Nephron (organoid): ENCODE results near the gene LRIT2.

Experiments
- H3K27ac Mint-ChIP-seq, 3 experiments: 2 replicates each; pipeline ENCODE4 v1.8.0; 2020; ENCODE audit warnings: mixed read lengths in 3 of 3, mild to moderate bottlenecking in 2 of 3, moderate library complexity in 1 of 3
- H3K27me3 Mint-ChIP-seq: 2 replicates; pipeline ENCODE4 v1.8.0; 2021; ENCODE audit warnings: low read depth, mild to moderate bottlenecking, moderate library complexity, mixed read lengths
- H3K36me3 Mint-ChIP-seq: 2 replicates; pipeline ENCODE4 v1.8.0; 2020; ENCODE audit warnings: low read depth, mixed read lengths
- H3K4me1 Mint-ChIP-seq: 2 replicates; pipeline ENCODE4 v1.8.0; 2020; ENCODE audit warnings: mixed read lengths
- H3K4me3 Mint-ChIP-seq, 3 experiments: 2 replicates each; pipeline ENCODE4 v1.8.0; 2020; ENCODE audit warnings: mild to moderate bottlenecking in 3 of 3, mixed read lengths in 3 of 3, moderate library complexity in 2 of 3
- H3K9me3 Mint-ChIP-seq: 2 replicates; pipeline ENCODE4 v1.8.0; 2020; ENCODE audit warnings: mixed read lengths
- TF ChIP-seq, protein P1 (sequence below), 3 experiments: fragments of 200-600 bp; sonication (generic); IDR thresholded peaks; one replicate each; pipeline ENCODE4 v1.5.0; 2021; ENCODE audit warnings: antibody characterized with exemption in 3 of 3; ENCODE audit not compliant: unreplicated experiment in 3 of 3

The LRIT2 gene

DNA sequence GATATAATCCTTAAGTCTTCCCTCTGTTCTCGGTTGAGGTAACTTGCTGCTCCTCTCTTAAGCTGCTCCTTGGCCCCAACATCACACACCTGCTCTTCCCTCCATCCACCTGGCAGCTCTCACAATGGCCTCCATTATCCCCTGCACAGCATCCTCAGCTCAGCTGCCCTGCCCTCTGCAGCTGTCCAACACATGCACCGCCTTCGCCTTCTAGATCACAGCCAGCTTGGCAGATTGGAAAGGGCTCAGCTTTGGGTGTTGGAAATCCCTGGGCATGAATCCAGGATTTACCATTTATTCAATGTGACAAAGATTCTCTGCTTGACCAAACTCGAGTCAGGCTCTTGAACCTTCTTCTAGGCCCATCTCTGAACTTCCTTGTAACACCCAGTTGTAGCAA lies 40.1 kb upstream of the LRIT2 start:
- Mint-ChIP-seq H3K9me3 (no peaks in the 10 kb centered on the region), H3K4me1 (peaks cover 9% of the 10 kb centered on the region), H3K36me3 (no peaks in the 10 kb centered on the region), H3K27me3 (peaks cover 29% of the 10 kb centered on the region), H3K4me3 (no peak overlapping the region), H3K27ac (peak overlapping the region in 2 of 3 experiments; percentile 11 to 23)
- TF ChIP-seq, protein P1, sequence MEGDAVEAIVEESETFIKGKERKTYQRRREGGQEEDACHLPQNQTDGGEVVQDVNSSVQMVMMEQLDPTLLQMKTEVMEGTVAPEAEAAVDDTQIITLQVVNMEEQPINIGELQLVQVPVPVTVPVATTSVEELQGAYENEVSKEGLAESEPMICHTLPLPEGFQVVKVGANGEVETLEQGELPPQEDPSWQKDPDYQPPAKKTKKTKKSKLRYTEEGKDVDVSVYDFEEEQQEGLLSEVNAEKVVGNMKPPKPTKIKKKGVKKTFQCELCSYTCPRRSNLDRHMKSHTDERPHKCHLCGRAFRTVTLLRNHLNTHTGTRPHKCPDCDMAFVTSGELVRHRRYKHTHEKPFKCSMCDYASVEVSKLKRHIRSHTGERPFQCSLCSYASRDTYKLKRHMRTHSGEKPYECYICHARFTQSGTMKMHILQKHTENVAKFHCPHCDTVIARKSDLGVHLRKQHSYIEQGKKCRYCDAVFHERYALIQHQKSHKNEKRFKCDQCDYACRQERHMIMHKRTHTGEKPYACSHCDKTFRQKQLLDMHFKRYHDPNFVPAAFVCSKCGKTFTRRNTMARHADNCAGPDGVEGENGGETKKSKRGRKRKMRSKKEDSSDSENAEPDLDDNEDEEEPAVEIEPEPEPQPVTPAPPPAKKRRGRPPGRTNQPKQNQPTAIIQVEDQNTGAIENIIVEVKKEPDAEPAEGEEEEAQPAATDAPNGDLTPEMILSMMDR (IDR thresholded peaks at IDR 0.05; ENCODE audit: unreplicated experiment in 3 of 3) = no peak

DNA sequence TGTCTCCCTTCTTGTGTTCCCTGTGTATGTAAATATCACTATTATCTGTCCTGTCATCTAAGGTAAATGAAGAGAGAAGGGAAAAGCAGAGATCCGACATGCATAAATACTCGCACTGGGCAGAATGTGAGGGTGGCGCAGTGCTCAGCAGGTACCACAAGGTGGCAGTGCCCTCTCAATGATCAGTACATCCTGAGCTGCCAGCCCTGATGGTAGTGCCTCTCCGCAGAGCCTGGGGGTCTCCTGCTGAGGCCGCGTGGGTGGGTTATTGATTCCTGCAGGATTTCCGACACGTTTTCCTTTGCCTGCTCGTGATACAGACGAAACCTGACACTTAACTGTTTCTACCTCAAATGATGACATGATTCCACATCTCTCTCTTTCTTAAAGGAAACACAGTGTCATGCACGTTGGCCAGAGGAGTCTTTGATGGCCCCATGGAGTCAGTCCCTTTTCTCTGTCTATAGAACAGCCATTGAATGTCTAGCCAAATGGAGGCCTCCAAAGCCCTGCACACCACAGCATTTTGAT lies 39.3 kb upstream of the LRIT2 start:
- Mint-ChIP-seq H3K4me1 (peaks cover 9% of the 10 kb centered on the region), H3K27me3 (peaks cover 28% of the 10 kb centered on the region), H3K9me3 (no peaks in the 10 kb centered on the region)

DNA sequence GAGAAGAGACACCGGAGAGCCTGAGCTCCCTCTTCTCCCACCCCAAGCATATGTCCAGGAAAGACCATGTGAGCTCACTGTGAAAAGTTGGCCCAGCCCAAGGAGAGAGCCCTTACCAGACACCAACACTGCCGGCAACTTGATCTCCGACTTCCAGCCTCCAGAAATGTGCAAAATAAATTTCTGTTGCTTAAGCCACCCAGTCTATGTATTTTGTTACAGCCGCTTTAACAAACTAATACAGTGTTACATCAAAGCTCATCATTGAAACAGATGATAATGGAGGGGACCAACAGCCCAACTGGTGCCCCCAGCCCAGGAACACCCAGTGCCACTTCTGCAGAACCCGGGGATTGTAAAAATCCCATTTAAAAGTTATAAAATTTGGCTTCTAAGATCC lies 38.4 kb upstream of the LRIT2 start:
- Mint-ChIP-seq H3K4me3 (no peak overlapping the region), H3K9me3 (no peaks in the 10 kb centered on the region), H3K4me1 (peaks cover 9% of the 10 kb centered on the region), H3K27me3 (peaks cover 28% of the 10 kb centered on the region), H3K27ac (no peak overlapping the region), H3K36me3 (no peaks in the 10 kb centered on the region)
- TF ChIP-seq, protein P1 (IDR thresholded peaks at IDR 0.05; ENCODE audit: unreplicated experiment in 3 of 3) = no peak

More for the DNA sequence above, 39.3 kb upstream of the LRIT2 start:
- TF ChIP-seq, protein P1 (IDR thresholded peaks at IDR 0.05; ENCODE audit: unreplicated experiment in 3 of 3) = peak; percentile 94 to 95 (median 95)
- H3K27ac Mint-ChIP-seq = no peak overlapping the region
- H3K36me3 Mint-ChIP-seq = no peaks in the 10 kb centered on the region
- H3K4me3 Mint-ChIP-seq = no peak overlapping the region

DNA sequence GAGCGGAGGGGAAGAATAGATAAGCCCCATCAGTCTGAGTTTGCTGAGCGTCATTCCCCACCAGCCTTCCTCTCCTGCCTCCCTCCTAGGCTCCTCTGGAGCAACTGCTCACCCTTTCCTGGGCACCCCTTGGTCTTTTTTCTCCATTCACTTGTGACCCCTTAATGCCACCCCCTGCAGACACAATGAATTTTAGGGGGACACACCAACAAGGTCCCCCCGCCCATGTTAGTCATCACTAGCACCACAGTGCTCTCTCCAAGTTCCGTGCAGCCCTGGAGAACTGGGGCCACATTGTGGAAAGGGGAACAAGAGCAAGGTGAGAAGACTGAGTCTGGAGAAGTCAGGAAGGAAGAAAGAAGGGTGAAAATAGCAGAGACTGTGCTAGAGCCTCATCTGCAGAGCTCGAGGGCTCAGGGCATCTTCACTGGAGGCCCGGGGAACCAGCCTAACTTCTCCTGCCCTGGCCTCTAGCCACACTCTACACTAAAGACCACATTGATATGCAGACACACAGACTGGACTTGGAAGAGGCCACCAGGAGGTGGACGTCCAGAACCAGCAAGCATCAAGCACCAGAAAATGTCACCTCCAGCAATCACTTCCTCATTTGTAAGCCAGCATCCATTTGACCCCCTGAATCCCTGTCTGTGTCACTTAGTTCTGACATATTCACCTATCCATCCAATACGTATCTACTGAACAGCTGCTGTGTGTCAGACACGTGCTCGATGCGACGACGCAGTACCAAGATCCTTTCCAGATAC lies 37.0 kb upstream of the LRIT2 start:
- TF ChIP-seq, protein P1 (IDR thresholded peaks at IDR 0.05; ENCODE audit: unreplicated experiment in 3 of 3) = no peak
- H3K9me3 Mint-ChIP-seq = no peaks in the 10 kb centered on the region
- H3K36me3 Mint-ChIP-seq = no peaks in the 10 kb centered on the region
- H3K27me3 Mint-ChIP-seq = peaks cover 23% of the 10 kb centered on the region
- H3K4me1 Mint-ChIP-seq = peaks cover 9% of the 10 kb centered on the region
- no peak overlapping the region for H3K4me3 Mint-ChIP-seq
- H3K27ac Mint-ChIP-seq = no peak overlapping the region

DNA sequence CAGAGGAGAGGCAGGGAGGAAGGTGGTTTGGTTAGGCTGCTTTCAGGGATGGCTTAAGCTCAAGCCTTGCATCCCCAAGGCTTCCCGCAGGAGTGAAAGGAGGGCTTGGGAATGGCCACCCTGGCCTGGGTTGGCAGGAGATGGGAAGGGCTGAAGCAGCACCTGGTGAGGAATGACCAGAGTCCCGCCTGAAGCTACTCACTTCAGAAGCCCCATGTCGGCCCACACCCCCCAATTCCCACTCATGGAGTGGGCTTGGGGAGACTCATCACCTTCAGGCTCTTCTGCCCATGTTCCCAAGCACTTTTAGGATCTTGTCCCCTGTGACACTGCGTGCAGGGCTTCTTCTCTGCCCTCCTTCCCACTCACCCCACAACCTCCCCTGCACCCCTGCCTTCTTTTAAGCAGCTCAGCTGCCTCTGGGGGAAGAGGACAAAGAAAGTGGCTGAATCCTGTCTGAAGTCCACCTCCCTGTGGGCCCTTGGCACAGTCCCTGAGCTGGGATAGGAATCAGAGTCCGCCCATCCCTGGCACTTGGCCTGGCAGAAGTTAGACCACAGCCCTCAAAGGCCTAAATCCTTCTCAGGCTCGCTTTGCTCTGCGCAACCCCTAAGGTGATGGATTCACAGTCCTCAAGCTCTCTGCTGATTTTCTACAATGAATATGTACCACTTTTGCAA lies 36.0 kb upstream of the LRIT2 start:
- H3K4me3 Mint-ChIP-seq = no peak overlapping the region
- no peaks in the 10 kb centered on the region for H3K36me3 Mint-ChIP-seq
- TF ChIP-seq, protein P1 (IDR thresholded peaks at IDR 0.05; ENCODE audit: unreplicated experiment in 3 of 3) = no peak
- H3K27ac Mint-ChIP-seq = no peak overlapping the region
- no peaks in the 10 kb centered on the region for H3K9me3 Mint-ChIP-seq
- H3K27me3 Mint-ChIP-seq = peaks cover 30% of the 10 kb centered on the region
- peaks cover 9% of the 10 kb centered on the region for H3K4me1 Mint-ChIP-seq
